CD1c-positive myeloid dendritic cell (primary cell): Measurements from ENCODE around the gene ZFP92.

Source experiments
- DNase-seq: peaks from one replicate; pipeline ENCODE4 v3.0.0-alpha.2; 2016; ENCODE audit errors: extremely low spot score

Gene ZFP92

DNA sequence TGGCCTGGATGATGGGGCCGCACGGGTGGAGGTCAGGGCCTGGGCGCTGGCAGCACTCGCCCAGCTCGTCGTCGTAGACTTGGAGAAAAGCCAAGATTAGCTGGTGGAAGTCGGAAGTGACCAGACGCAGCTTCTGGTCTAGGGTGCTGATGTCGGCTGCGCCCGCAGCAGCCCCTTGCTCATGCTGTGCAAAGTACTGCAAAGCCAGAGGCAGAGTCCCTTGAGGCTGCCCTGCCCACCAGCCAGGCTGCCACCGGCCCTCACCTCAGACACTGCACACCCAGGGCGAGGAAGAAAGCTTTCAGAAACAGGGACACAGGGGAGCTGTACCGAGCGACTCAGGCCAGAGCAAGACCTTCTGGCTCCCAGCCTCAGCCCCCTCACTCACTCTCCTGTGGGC lies 44.3 kb downstream of the ZFP92 start:
- DNase-seq, result no peak

GRCh38 chrX:153456161-153456560 lies 44.9 kb downstream of the ZFP92 start:
- no peak for DNase-seq

GRCh38 chrX:153456704-153457103 lies 45.4 kb downstream of the ZFP92 start:
- DNase-seq, result no peak

DNA sequence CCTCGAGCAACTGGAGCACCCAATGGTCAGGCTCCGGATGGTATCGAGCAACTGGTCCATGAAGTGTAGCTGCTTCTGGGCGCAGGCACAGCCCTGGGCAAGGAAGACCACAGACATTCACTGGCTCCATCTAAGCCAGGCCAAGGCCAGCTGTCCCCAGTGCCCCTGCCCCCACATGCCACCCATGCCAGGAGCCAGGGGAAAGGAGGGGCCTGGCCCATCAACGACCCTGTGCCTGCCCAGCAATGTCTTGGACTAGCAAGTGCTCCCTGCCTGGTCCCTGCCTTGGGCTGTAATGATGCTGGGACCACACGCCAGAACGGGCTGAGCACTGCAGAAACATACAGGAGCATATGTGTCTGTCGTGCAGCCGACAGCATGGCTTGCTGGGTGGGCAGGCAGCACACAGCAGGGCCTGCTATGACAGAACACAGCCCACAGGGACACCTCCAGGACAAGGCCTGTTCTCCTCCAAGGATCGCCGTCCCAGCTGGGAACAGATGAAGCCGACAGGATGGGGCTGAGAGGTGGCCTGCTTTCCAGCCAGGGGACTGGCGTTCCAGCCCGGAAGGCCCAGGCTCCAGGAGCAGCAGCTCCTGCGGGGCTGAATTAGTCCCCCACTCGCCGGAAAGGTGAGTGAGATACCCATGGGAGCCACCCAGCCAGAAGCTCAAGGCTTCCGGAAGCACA lies 46.0 kb downstream of the ZFP92 start:
- no peak for DNase-seq

- DNase-seq, result no peak
These were observed 46.7 kb downstream of the ZFP92 start for GRCh38 chrX:153457827-153458466.

GRCh38 chrX:153458476-153458875 lies 47.2 kb downstream of the ZFP92 start:
- DNase-seq, result no peak

DNA sequence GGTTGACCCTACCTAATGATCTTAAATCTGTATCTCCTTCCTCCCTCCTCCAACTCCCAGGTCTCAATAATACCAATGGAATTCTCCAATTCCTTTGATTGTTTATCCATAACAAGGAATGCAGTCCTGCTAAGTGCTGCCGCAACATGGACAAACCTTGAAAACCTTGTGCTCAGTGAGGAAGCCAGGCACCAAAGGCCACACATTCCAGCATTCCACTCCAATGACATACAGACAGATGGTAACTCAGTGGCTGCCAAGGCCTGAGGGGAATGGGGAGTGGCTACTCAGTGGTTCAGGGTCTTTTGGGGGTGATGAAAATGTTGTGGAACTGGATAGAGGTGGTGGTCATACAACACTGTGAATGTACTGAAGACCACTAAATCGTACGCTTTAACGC lies 48.7 kb downstream of the ZFP92 start:
- DNase-seq, result no peak

DNA sequence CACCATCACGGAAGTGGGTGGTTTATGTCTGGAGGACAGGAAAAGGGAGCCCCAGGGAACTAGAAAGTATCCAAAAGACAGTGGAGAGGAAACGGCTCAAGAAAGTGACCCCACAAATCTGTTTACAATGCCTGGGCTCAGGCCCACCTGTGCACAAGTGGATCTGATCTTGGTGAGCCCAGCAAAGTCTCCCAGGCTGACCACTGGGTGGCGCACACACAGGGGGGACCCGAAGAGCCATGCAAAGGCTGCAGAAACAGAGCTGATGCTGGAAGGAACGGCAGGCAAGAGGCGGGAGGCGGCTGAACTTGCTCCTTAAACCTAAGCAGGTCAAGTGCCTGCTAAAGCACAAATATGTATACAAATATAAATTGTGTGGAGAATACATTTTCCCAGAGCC lies 49.6 kb downstream of the ZFP92 start:
- peak; percentile 41 for DNase-seq
